IMR-90 (cell line): ENCODE results near the gene PPP1R8. TPM values are rescaled to one million over a fixed set of nuclear protein-coding genes. Genes with fewer than 3 reads are reported as not detected.

Source experiments
- ATAC-seq: fragments of 200-7000 bp; cut with Tn5 transposase; 2 replicates; pipeline ENCODE4 v1.9.1; 2020; ENCODE audit warnings: low read depth, mild to moderate bottlenecking, moderate library complexity
- BruUV-seq: library from RNA; stranded (reverse); fragments of 400-500 nt; replicated peaks from 2 replicates; lab custom pipeline; 2021; lab: Mats Ljungman, UMichigan
- CTCF ChIA-PET: fragments of 300-600 bp; formaldehyde crosslinking; extraction: SDS; loops from one replicate; lab custom pipeline; 2021; ENCODE audit warnings: antibody characterized with exemption; lab: Yijun Ruan, JAX
- POLR2A ChIA-PET: fragments of 300-600 bp; sonication (Branson Sonifier 250); formaldehyde crosslinking; loops from one replicate; lab custom pipeline; 2022; ENCODE audit warnings: antibody characterized with exemption; ENCODE audit not compliant: unreplicated experiment; lab: Charles Lee
- DNase-seq: peaks from one replicate; pipeline ENCODE4 v3.0.0; 2013
- H2AFZ ChIP-seq: replicated peaks from 2 replicates; pipeline ENCODE3; 2013; ENCODE audit warnings: low read length, mild to moderate bottlenecking; ENCODE audit not compliant: poor library complexity
- H2AK5ac ChIP-seq: 2 replicates; pipeline ENCODE4 v1.6.1; 2013; ENCODE audit warnings: low read depth, low read length, inconsistent platforms
- H2AK9ac ChIP-seq: replicated peaks from 2 replicates; pipeline ENCODE3; 2013; ENCODE audit warnings: mild to moderate bottlenecking, low read depth, low read length, moderate library complexity; ENCODE audit not compliant: poor library complexity
- H2BK120ac ChIP-seq: 2 replicates; pipeline ENCODE4 v1.6.1; 2013; ENCODE audit warnings: low read depth, low read length, inconsistent platforms
- H2BK15ac ChIP-seq: 3 replicates; pipeline ENCODE4 v1.6.1; 2013; ENCODE audit warnings: low read depth, low read length, inconsistent platforms
- H2BK20ac ChIP-seq: 2 replicates; pipeline ENCODE4 v1.6.1; 2013; ENCODE audit warnings: low read depth, mild to moderate bottlenecking, inconsistent platforms, low read length, moderate library complexity
- H2BK5ac ChIP-seq: 2 replicates; pipeline ENCODE4 v1.6.1; 2013; ENCODE audit warnings: mild to moderate bottlenecking, low read depth, low read length, inconsistent platforms; ENCODE audit not compliant: poor library complexity, severe bottlenecking
- H3K14ac ChIP-seq: replicated peaks from 2 replicates; pipeline ENCODE4 v1.6.1; 2013; ENCODE audit warnings: low read depth, low read length, inconsistent platforms
- H3K18ac ChIP-seq: 2 replicates; pipeline ENCODE4 v1.6.1; 2013; ENCODE audit warnings: low read depth, low read length, control low read depth
- H3K23ac ChIP-seq: 2 replicates; pipeline ENCODE4 v1.6.1; 2013; ENCODE audit warnings: low read depth, low read length, inconsistent platforms
- H3K27ac ChIP-seq: 2 replicates; pipeline ENCODE4 v1.5.1; 2013; ENCODE audit warnings: mild to moderate bottlenecking, control low read depth, low read length; ENCODE audit not compliant: insufficient read depth
- H3K27me3 ChIP-seq: 2 replicates; pipeline ENCODE4 v1.6.1; 2013; ENCODE audit warnings: low read length; ENCODE audit not compliant: control insufficient read depth, insufficient read depth
- H3K36me3 ChIP-seq: 2 replicates; pipeline ENCODE4 v1.6.1; 2013; ENCODE audit warnings: low read length, mixed read lengths; ENCODE audit not compliant: control insufficient read depth, insufficient read depth
- H3K4ac ChIP-seq: 2 replicates; pipeline ENCODE4 v1.6.1; 2013; ENCODE audit warnings: low read depth, low read length, inconsistent platforms
- H3K4me1 ChIP-seq: 2 replicates; pipeline ENCODE4 v1.6.1; 2013; ENCODE audit warnings: low read length, mixed read lengths; ENCODE audit not compliant: control insufficient read depth, insufficient read depth
- H3K4me2 ChIP-seq: 2 replicates; pipeline ENCODE4 v1.6.1; 2013; ENCODE audit warnings: low read depth, mild to moderate bottlenecking, control low read depth, low read length, moderate library complexity
- H3K4me3 ChIP-seq: 2 replicates; pipeline ENCODE4 v1.5.1; 2013; ENCODE audit warnings: low read depth, mild to moderate bottlenecking, control low read depth, low read length, moderate library complexity; ENCODE audit not compliant: insufficient read depth
- H3K56ac ChIP-seq: 2 replicates; pipeline ENCODE4 v1.6.1; 2013; ENCODE audit warnings: low read length, inconsistent platforms; ENCODE audit not compliant: insufficient read depth; ENCODE audit errors: extremely low read depth
- H3K79me1 ChIP-seq, 2 experiments: 2 replicates each; pipeline ENCODE4 v1.6.1; 2013; ENCODE audit warnings: low read length in 2 of 2, inconsistent platforms in 1 of 2, low read depth in 1 of 2
- H3K9ac ChIP-seq: 2 replicates; pipeline ENCODE4 v1.6.1; 2013; ENCODE audit warnings: low read depth, low read length, control low read depth
- H3K9me1 ChIP-seq: 2 replicates; pipeline ENCODE4 v1.6.1; 2013; ENCODE audit warnings: low read length, inconsistent platforms; ENCODE audit not compliant: insufficient read depth
- H3K9me3 ChIP-seq: 2 replicates; pipeline ENCODE4 v1.6.1; 2013; ENCODE audit warnings: low read length; ENCODE audit not compliant: control insufficient read depth, insufficient read depth
- H4K20me1 ChIP-seq: 2 replicates; pipeline ENCODE4 v1.6.1; 2013; ENCODE audit warnings: low read length, inconsistent platforms; ENCODE audit not compliant: insufficient read depth
- H4K5ac ChIP-seq: 2 replicates; pipeline ENCODE4 v1.6.1; 2013; ENCODE audit warnings: mild to moderate bottlenecking, low read depth, low read length, control low read depth
- H4K8ac ChIP-seq, 2 experiments: 2 replicates each; pipeline ENCODE4 v1.6.1; 2013; ENCODE audit warnings: low read depth in 2 of 2, low read length in 2 of 2, control low read depth in 1 of 2, inconsistent platforms in 1 of 2
- H4K91ac ChIP-seq: 2 replicates; pipeline ENCODE4 v1.6.1; 2013; ENCODE audit warnings: low read depth, low read length, inconsistent platforms; ENCODE audit not compliant: insufficient read depth
- FOS ChIP-seq: fragments of 150-350 bp; IDR thresholded peaks from 2 replicates; pipeline ENCODE4 v1.6.1; 2016; ENCODE audit warnings: low read depth, low read length
- MAFK ChIP-seq: IDR thresholded peaks from 2 replicates; pipeline ENCODE4 v1.6.1; 2012; ENCODE audit warnings: low read depth, low read length, improper control_type of control experiment
- WGBS, 2 experiments: methylation state at CpG; one replicate each; pipeline versions ENCODE4 v1.1.5 to v1.1.7; 2013; ENCODE audit warnings: missing lambda C conversion rate in 2 of 2; ENCODE audit not compliant: insufficient read length in 1 of 2; ENCODE audit errors: extremely low coverage in 2 of 2; 5-methylcytosine and 5-hydroxymethylcytosine counted together
- dilution Hi-C: fragments of 300-500 bp; cut with HindIII; formaldehyde crosslinking; loops from one replicate; pipeline ENCODE4 v1.14.3; 2018; ENCODE audit warnings: low sequenced_read_pairs; ENCODE audit not compliant: unreplicated experiment
- in situ Hi-C: fragments of 300-500 bp; cut with MboI; formaldehyde crosslinking; loops from 3 replicates; pipeline ENCODE4 v1.14.3; 2019; ENCODE audit warnings: low sequenced_read_pairs, inconsistent platforms, mixed read lengths
- intact Hi-C: fragments of 100-400 bp; cut with micrococcal nuclease; formaldehyde crosslinking; loops from 2 replicates; pipeline ENCODE4 v1.10.0; 2022
- polyA plus RNA-seq, 3 experiments: library from polyadenylated mRNA; depleted of rRNA; stranded (reverse); fragments of >200 nt; gene quantifications; 2 replicates each; pipeline ENCODE4 v1.2.3, GENCODE V29; 2012; ENCODE audit warnings: low replicate concordance in 1 of 3
- total RNA-seq: library from RNA; depleted of rRNA; stranded (reverse); fragments of >200 nt; gene quantifications from 2 replicates; pipeline ENCODE4 v1.2.3, GENCODE V29; 2012

The PPP1R8 gene
- total and polyA plus RNA-seq, 2 of the 4 experiments (the other 2 are of a cell fraction), result 53.8 to 80.1 TPM

DNA sequence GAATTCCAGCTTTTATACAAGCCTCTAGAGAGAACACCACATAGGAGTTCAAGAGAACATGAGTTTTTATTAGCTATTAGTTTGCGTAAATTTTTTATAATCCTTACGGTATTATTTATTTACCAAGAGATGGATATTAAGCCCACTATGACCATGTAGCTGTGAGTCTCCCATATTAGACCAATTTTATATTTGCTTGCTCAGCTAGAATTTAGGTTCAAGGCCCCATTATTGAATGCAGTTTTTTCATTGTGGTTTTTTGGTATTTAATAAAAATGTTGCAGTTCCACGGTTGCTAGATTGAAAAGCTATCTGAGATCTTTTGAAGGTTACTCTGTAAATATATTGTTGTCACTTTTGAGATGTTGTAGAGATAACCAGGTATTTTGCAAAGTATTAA lies 2.9 kb downstream of the PPP1R8 start:
- dilution Hi-C loops (no loop called here), intact Hi-C loops (loop anchor here (5.0 kb wide), 2 partner anchors 106 to 161 kb away; partner anchors contain the start of genes FAM76A and IFI6), in situ Hi-C loops (no loop called here)
- H3K56ac ChIP-seq, result no peak overlapping the region
- no peak overlapping the region for H2BK5ac ChIP-seq
- H3K9ac ChIP-seq, result no peak overlapping the region
- no peak overlapping the region for H3K14ac ChIP-seq
- no peak overlapping the region for H4K91ac ChIP-seq
- H2AK9ac ChIP-seq, result no peak overlapping the region
- H3K79me1 ChIP-seq, result peaks cover 34 to 44% of the 10 kb centered on the region in 2 experiments
- no CpG with 5 or more reads among the region's 3 CpGs for WGBS, 2 experiments
- no peak overlapping the region for H2BK15ac ChIP-seq
- H3K4me2 ChIP-seq, result no peak overlapping the region
- H2AK5ac ChIP-seq, result no peak overlapping the region
- no peak overlapping the region for H3K4me3 ChIP-seq
- H3K27me3 ChIP-seq, result no peaks in the 10 kb centered on the region
- no peak overlapping the region for H3K18ac ChIP-seq
- DNase-seq (no peak), ATAC-seq (no peak)
- peaks cover 7% of the 10 kb centered on the region; the same call in 1 of the 2 replicates for H3K4me1 ChIP-seq
- H4K8ac ChIP-seq, result no peak overlapping the region
- no peak overlapping the region for H2AFZ ChIP-seq
- no peak overlapping the region for H4K5ac ChIP-seq
- H2BK120ac ChIP-seq, result no peak overlapping the region
- H3K36me3 ChIP-seq, result peaks cover 4% of the 10 kb centered on the region; the same call in 1 of the 2 replicates
- TF ChIP-seq MAFK (peak; percentile 63), FOS (no peak)
- no peaks in the 10 kb centered on the region; the same call in 1 of the 2 replicates for H4K20me1 ChIP-seq
- H3K9me3 ChIP-seq, result no peaks in the 10 kb centered on the region
- H2BK20ac ChIP-seq, result no peak overlapping the region
- H3K23ac ChIP-seq, result no peak overlapping the region
- no TSS peak for BruUV-seq
- H3K27ac ChIP-seq, result no peak overlapping the region
- ChIA-PET POLR2A (no interaction called here), CTCF (no interaction called here)
- H3K4ac ChIP-seq, result no peak overlapping the region
- H3K9me1 ChIP-seq, result no peaks in the 10 kb centered on the region; the same call in 1 of the 2 replicates
